ENCODE measurements around the gene AHNAK.

AHNAK gene

GRCh38 chr11:62556108-62556874 lies 9.7 kb upstream of the AHNAK start:
- ATAC-seq: peak; percentile 71
- TF ChIP-seq PPARA (CRISPR knock-in tag; IDR thresholded peaks at IDR 0.05; ENCODE audit: borderline replicate concordance) (no peak), PATZ1 (CRISPR knock-in tag; IDR thresholded peaks at IDR 0.05; ENCODE audit: borderline replicate concordance) (no peak), ISL1 (CRISPR knock-in tag; IDR thresholded peaks at IDR 0.05) (no peak), TCF4 (CRISPR knock-in tag; IDR thresholded peaks at IDR 0.05; ENCODE audit: borderline replicate concordance) (no peak), ZNF565 (CRISPR knock-in tag; conservative IDR thresholded peaks at IDR 0.05; ENCODE audit: low read depth) (no peak), RARB (CRISPR knock-in tag; IDR thresholded peaks at IDR 0.05) (no peak), ESRRG (CRISPR knock-in tag; IDR thresholded peaks at IDR 0.05) (no peak), TSHZ2 (CRISPR knock-in tag; IDR thresholded peaks at IDR 0.05) (no peak), ARNTL (CRISPR knock-in tag; IDR thresholded peaks at IDR 0.05; ENCODE audit: borderline replicate concordance, low read depth) (no peak), ZFP3 (CRISPR knock-in tag; IDR thresholded peaks at IDR 0.05) (no peak), CSRNP3 (CRISPR knock-in tag; IDR thresholded peaks at IDR 0.05) (no peak), SNAI2 (CRISPR knock-in tag; IDR thresholded peaks at IDR 0.05) (no peak), ZC3H10 (CRISPR knock-in tag; IDR thresholded peaks at IDR 0.05) (no peak), POU6F1 (CRISPR knock-in tag; IDR thresholded peaks at IDR 0.05; ENCODE audit: borderline replicate concordance, low read depth) (no peak), ZNF8 (CRISPR knock-in tag; IDR thresholded peaks at IDR 0.05) (no peak), GLIS3 (CRISPR knock-in tag; IDR thresholded peaks at IDR 0.05) (no peak), BACH2 (CRISPR knock-in tag; IDR thresholded peaks at IDR 0.05; ENCODE audit: borderline replicate concordance) (no peak), ZFP30 (CRISPR knock-in tag; IDR thresholded peaks at IDR 0.05) (no peak), OSR1 (CRISPR knock-in tag; IDR thresholded peaks at IDR 0.05) (no peak)

GRCh38 chr11:62555464-62556107 lies 9.0 kb upstream of the AHNAK start:
- ATAC-seq: peak; percentile 0; the same call in 1 of the 3 replicates
- TF ChIP-seq POU6F1 (CRISPR knock-in tag; IDR thresholded peaks at IDR 0.05; ENCODE audit: borderline replicate concordance, low read depth) (no peak), RARB (CRISPR knock-in tag; IDR thresholded peaks at IDR 0.05) (no peak), ZNF8 (CRISPR knock-in tag; IDR thresholded peaks at IDR 0.05) (no peak), BACH2 (CRISPR knock-in tag; IDR thresholded peaks at IDR 0.05; ENCODE audit: borderline replicate concordance) (no peak), CSRNP3 (CRISPR knock-in tag; IDR thresholded peaks at IDR 0.05) (no peak), ZFP3 (CRISPR knock-in tag; IDR thresholded peaks at IDR 0.05) (no peak), ZNF70 (CRISPR knock-in tag; IDR thresholded peaks at IDR 0.05) (no peak), GLIS3 (CRISPR knock-in tag; IDR thresholded peaks at IDR 0.05) (no peak), CSDC2 (CRISPR knock-in tag; IDR thresholded peaks at IDR 0.05) (no peak), OSR1 (CRISPR knock-in tag; IDR thresholded peaks at IDR 0.05) (no peak), ARNTL (CRISPR knock-in tag; IDR thresholded peaks at IDR 0.05; ENCODE audit: borderline replicate concordance, low read depth) (no peak), ZNF565 (CRISPR knock-in tag; conservative IDR thresholded peaks at IDR 0.05; ENCODE audit: low read depth) (no peak), PATZ1 (CRISPR knock-in tag; IDR thresholded peaks at IDR 0.05; ENCODE audit: borderline replicate concordance) (no peak), ISL1 (CRISPR knock-in tag; IDR thresholded peaks at IDR 0.05) (no peak), PPARA (CRISPR knock-in tag; IDR thresholded peaks at IDR 0.05; ENCODE audit: borderline replicate concordance) (no peak), ZC3H10 (CRISPR knock-in tag; IDR thresholded peaks at IDR 0.05) (no peak), CREB5 (CRISPR knock-in tag; IDR thresholded peaks at IDR 0.05; ENCODE audit: low read depth) (no peak)

Measured in SK-N-SH treated with all-trans-retinoic acid at 6 μM for 48 hours (cell line).